Rectal smooth muscle tissue (tissue), 1 donor: ENCODE data around the gene SETD1A.

Experiments used
- H3K27ac ChIP-seq: one replicate; pipeline ENCODE4 v1.7.0; 2013; ENCODE audit warnings: low read depth, low read length, inconsistent platforms
- H3K27me3 ChIP-seq: one replicate; pipeline ENCODE4 v1.7.0; 2013; ENCODE audit warnings: low read length; ENCODE audit not compliant: control insufficient read depth, insufficient read depth
- H3K36me3 ChIP-seq: one replicate; pipeline ENCODE4 v1.7.0; 2013; ENCODE audit warnings: low read length; ENCODE audit not compliant: control insufficient read depth, insufficient read depth
- H3K4me1 ChIP-seq: one replicate; pipeline ENCODE4 v1.7.0; 2013; ENCODE audit warnings: low read length; ENCODE audit not compliant: control insufficient read depth, insufficient read depth
- H3K4me3 ChIP-seq: one replicate; pipeline ENCODE4 v1.7.0; 2013; ENCODE audit warnings: low read length
- H3K9ac ChIP-seq: one replicate; pipeline ENCODE4 v1.7.0; 2013; ENCODE audit warnings: low read length

SETD1A gene

DNA sequence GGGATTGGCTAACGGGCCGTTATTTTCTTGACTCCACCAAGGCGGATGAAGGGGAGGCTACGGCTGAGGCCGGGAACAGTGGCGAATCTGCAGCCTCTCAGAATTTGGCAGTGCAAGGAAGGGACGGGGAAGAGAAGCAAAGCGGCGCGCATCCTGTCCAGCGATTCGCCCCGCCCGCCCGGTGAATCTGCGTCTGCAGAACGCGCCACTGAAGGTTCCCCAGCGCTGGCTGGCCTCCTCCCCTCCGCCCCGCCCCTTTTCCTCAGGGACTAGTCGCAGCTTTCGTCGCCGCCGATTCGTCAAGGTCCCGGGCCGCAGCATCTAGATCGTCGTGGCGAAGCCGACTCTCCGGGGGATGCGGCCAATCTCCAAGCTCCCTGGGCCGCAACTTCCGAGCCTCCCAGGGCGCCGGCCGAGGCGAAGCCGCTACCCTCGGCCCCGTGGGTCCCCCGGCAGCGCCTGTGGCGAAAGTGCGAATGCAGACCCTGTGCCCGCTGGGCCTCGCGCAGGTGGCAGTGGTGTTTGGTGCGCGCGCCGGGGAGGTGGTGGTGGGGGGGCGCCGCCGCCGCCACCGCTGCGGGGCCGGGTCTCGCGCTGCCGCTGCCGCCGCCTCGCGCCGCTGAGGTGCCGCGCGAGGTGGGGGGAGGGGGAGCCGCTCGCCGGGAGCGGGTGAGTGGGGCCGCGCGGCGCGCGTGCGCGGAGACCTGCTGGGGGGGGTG, at the start of gene SETD1A:
Gene SETD1A, plus strand, starts transcription at position 299 of the 719 bp plus-strand sequence. CDS start 978 bp downstream, outside the sequence.
- Histone ChIP-seq H3K4me1 (peaks cover 5% of the 10 kb centered on the region), H3K9ac (peak within 1 kb of the TSS; percentile 84), H3K36me3 (peaks cover 20% of the 10 kb centered on the region), H3K27ac (peak within 1 kb of the TSS; percentile 99), H3K27me3 (no peaks in the 10 kb centered on the region), H3K4me3 (peak within 1 kb of the TSS; percentile 90)

GRCh38 chr16:30910427-30911029, 47.0 kb upstream of the SETD1A start:
- Histone ChIP-seq H3K4me1 (no peaks in the 10 kb centered on the region), H3K27me3 (no peaks in the 10 kb centered on the region), H3K27ac (no peak overlapping the region), H3K4me3 (no peak overlapping the region), H3K36me3 (no peaks in the 10 kb centered on the region), H3K9ac (no peak overlapping the region)

- no peak overlapping the region for H3K27ac ChIP-seq
- H3K4me1 ChIP-seq = no peaks in the 10 kb centered on the region
- no peaks in the 10 kb centered on the region for H3K27me3 ChIP-seq
- no peak overlapping the region for H3K9ac ChIP-seq
- H3K4me3 ChIP-seq = no peak overlapping the region
- H3K36me3 ChIP-seq = no peaks in the 10 kb centered on the region
These were observed 44.7 kb upstream of the SETD1A start for GRCh38 chr16:30912794-30913412.

DNA sequence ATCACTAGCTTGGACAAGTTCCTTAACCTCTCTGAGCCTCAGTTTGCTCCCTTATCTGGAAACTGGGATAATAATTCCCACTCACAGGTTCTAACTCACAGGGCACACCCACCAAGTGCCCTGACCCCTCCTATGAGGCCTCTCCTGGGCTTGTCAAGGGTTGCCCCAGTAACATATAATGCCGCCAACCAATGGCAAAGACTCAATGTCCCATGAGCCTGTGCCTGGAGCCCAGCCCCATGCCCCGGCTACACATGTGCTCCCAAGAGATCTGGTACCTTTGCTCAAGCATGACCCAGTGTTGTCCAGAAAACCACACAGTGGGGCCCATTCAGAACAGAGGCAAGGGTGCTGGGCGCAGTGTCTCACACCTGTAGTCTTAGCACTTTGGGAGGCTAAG, 42.7 kb upstream of the SETD1A start:
- Histone ChIP-seq H3K36me3 (no peaks in the 10 kb centered on the region), H3K27ac (no peak overlapping the region), H3K27me3 (no peaks in the 10 kb centered on the region), H3K4me3 (no peak overlapping the region), H3K9ac (no peak overlapping the region), H3K4me1 (no peaks in the 10 kb centered on the region)

- H3K4me3 ChIP-seq = no peak overlapping the region
- no peaks in the 10 kb centered on the region for H3K4me1 ChIP-seq
- H3K9ac ChIP-seq = no peak overlapping the region
- no peaks in the 10 kb centered on the region for H3K36me3 ChIP-seq
- no peaks in the 10 kb centered on the region for H3K27me3 ChIP-seq
- no peak overlapping the region for H3K27ac ChIP-seq
These were observed 38.9 kb upstream of the SETD1A start for GRCh38 chr16:30918614-30919013.

GRCh38 chr16:30920891-30921290, 36.7 kb upstream of the SETD1A start:
- H3K4me1 ChIP-seq = peaks cover 5% of the 10 kb centered on the region
- no peaks in the 10 kb centered on the region for H3K36me3 ChIP-seq
- H3K27me3 ChIP-seq = no peaks in the 10 kb centered on the region
- H3K4me3 ChIP-seq = no peak overlapping the region
- H3K27ac ChIP-seq = peak overlapping the region; percentile 100
- H3K9ac ChIP-seq = no peak overlapping the region

- H3K4me1 ChIP-seq = peaks cover 5% of the 10 kb centered on the region
- H3K4me3 ChIP-seq = peak overlapping the region; percentile 89
- H3K27ac ChIP-seq = peak overlapping the region; percentile 100
- H3K36me3 ChIP-seq = no peaks in the 10 kb centered on the region
- no peak overlapping the region for H3K9ac ChIP-seq
- H3K27me3 ChIP-seq = no peaks in the 10 kb centered on the region
These were observed 36.2 kb upstream of the SETD1A start for GRCh38 chr16:30921459-30921747.

- Histone ChIP-seq H3K4me3 (peak overlapping the region; percentile 89), H3K27me3 (no peaks in the 10 kb centered on the region), H3K9ac (peak overlapping the region; percentile 75), H3K4me1 (peaks cover 5% of the 10 kb centered on the region), H3K27ac (peak overlapping the region; percentile 100), H3K36me3 (no peaks in the 10 kb centered on the region)
These were observed 35.7 kb upstream of the SETD1A start for GRCh38 chr16:30921748-30922419.

- Histone ChIP-seq H3K9ac (peak overlapping the region; percentile 75), H3K4me3 (peak overlapping the region; percentile 97), H3K36me3 (no peaks in the 10 kb centered on the region), H3K4me1 (peaks cover 5% of the 10 kb centered on the region), H3K27me3 (no peaks in the 10 kb centered on the region), H3K27ac (peak overlapping the region; percentile 100)
These were observed 35.1 kb upstream of the SETD1A start for GRCh38 chr16:30922420-30922959.

DNA sequence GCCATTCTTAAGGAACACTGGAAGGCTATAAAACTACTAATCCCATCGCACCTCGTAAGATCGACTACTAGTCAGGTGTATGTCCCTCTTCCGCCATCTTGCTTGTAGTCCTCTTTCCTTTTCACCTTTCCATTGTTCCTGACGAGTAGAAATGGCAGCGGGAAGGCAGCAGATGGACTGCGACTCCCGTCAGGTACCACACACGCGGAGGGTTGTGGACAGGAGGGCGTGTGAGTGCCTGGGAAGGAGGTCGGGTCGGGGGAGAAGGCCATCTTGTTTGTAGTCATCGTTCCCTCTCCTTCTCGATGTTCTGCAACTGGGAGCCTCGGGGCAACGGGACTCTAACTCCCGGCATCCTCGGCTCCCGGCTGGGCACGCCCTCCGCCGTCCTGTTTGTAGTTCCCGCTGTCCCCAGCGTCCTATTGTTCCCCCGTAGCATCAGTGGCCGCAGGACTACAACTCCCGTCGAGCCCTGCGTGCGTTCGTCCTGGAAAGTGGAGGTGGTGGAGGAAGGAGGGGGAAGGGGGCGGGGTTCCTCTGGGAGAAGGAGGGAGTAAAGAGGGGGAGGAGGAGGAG, 34.5 kb upstream of the SETD1A start:
- Histone ChIP-seq H3K4me1 (peaks cover 5% of the 10 kb centered on the region), H3K27me3 (no peaks in the 10 kb centered on the region), H3K9ac (peak overlapping the region; percentile 62), H3K27ac (peak overlapping the region; percentile 100), H3K4me3 (peak overlapping the region; percentile 97), H3K36me3 (no peaks in the 10 kb centered on the region)

GRCh38 chr16:30923554-30924075, 33.9 kb upstream of the SETD1A start, which contains the start of gene FBXL19:
FBXL19 (plus strand) TSS chr16:30923572; CDS start chr16:30925755, 2,183 bp downstream.
- H3K36me3 ChIP-seq = no peaks in the 10 kb centered on the region
- H3K27ac ChIP-seq = peak within 1 kb of the TSS; percentile 100
- H3K4me1 ChIP-seq = peaks cover 5% of the 10 kb centered on the region
- no peaks in the 10 kb centered on the region for H3K27me3 ChIP-seq
- peak within 1 kb of the TSS; percentile 75 for H3K9ac ChIP-seq
- peak within 1 kb of the TSS; percentile 97 for H3K4me3 ChIP-seq
